Amygdala (tissue), 56 donors: ENCODE measurements around the gene LRRFIP1.

ENCODE experiments used
- DNase-seq, 56 donors: peaks; one replicate each; lab custom pipeline; 2025; lab: John Stamatoyannopoulos, UW

The LRRFIP1 gene

GRCh38 chr2:237615631-237616249, 11.6 kb upstream of the LRRFIP1 start:
- DNase-seq: no peak

GRCh38 chr2:237616373-237616733, 11.0 kb upstream of the LRRFIP1 start:
- DNase-seq: no peak

- peak in 2 of 56 donors; percentile 17 to 18 for DNase-seq
Measured at GRCh38 chr2:237616734-237617586, 10.4 kb upstream of the LRRFIP1 start.

GRCh38 chr2:237617587-237617982, 9.8 kb upstream of the LRRFIP1 start:
- DNase-seq: no peak

- DNase-seq: no peak
Measured at GRCh38 chr2:237618449-237618848, 8.9 kb upstream of the LRRFIP1 start.

GRCh38 chr2:237623428-237624403, 3.7 kb upstream of the LRRFIP1 start:
- DNase-seq: no peak

GRCh38 chr2:237624565-237624964, 2.8 kb upstream of the LRRFIP1 start:
- DNase-seq: no peak

GRCh38 chr2:237625216-237625705, 2.1 kb upstream of the LRRFIP1 start:
- no peak for DNase-seq

GRCh38 chr2:237625777-237626176, 1.6 kb upstream of the LRRFIP1 start:
- DNase-seq: no peak

GRCh38 chr2:237626813-237627440, 460 bp upstream of the LRRFIP1 start:
- peak in 1 of 56 donors; percentile 10 for DNase-seq

GRCh38 chr2:237628247-237629187, 1.1 kb downstream of the LRRFIP1 start:
- DNase-seq: no peak

GRCh38 chr2:237629188-237629534, 1.8 kb downstream of the LRRFIP1 start:
- DNase-seq: no peak

GRCh38 chr2:237629739-237630138, 2.4 kb downstream of the LRRFIP1 start:
- DNase-seq: no peak

- DNase-seq: no peak
Measured at GRCh38 chr2:237630216-237631000, 3.0 kb downstream of the LRRFIP1 start.

- DNase-seq: no peak
Measured at GRCh38 chr2:237631007-237631785, 3.8 kb downstream of the LRRFIP1 start.

GRCh38 chr2:237631801-237632585, 4.6 kb downstream of the LRRFIP1 start:
- no peak for DNase-seq

GRCh38 chr2:237633061-237633561, 5.7 kb downstream of the LRRFIP1 start:
- no peak for DNase-seq
